ENCODE results near the gene JMJD6.

- TF ChIP-seq, protein P1, sequence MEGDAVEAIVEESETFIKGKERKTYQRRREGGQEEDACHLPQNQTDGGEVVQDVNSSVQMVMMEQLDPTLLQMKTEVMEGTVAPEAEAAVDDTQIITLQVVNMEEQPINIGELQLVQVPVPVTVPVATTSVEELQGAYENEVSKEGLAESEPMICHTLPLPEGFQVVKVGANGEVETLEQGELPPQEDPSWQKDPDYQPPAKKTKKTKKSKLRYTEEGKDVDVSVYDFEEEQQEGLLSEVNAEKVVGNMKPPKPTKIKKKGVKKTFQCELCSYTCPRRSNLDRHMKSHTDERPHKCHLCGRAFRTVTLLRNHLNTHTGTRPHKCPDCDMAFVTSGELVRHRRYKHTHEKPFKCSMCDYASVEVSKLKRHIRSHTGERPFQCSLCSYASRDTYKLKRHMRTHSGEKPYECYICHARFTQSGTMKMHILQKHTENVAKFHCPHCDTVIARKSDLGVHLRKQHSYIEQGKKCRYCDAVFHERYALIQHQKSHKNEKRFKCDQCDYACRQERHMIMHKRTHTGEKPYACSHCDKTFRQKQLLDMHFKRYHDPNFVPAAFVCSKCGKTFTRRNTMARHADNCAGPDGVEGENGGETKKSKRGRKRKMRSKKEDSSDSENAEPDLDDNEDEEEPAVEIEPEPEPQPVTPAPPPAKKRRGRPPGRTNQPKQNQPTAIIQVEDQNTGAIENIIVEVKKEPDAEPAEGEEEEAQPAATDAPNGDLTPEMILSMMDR (conservative IDR thresholded peaks at IDR 0.05; ENCODE audit: low read length), result no peak
- TF ChIP-seq EZH2phosphoT487 (IDR thresholded peaks at IDR 0.05; ENCODE audit: borderline replicate concordance, low read depth, low read length), result no peak
Observed at GRCh38 chr17:76751416-76751993, 25.1 kb upstream of the JMJD6 start.
